MCF 10A (cell line): ENCODE data around the gene ZNF18. TPM values are rescaled to one million over a fixed set of nuclear protein-coding genes. Genes with fewer than 3 reads are reported as not detected.

ENCODE experiments used
- Bru-seq: library from RNA; stranded (reverse); fragments of 400-500 nt; gene quantifications from one replicate; lab custom pipeline; 2021; lab: Mats Ljungman, UMichigan
- BruChase-seq, 2 experiments: library from RNA; stranded (reverse); fragments of 400-500 nt; gene quantifications; one replicate each; lab custom pipeline; 2021; lab: Mats Ljungman, UMichigan
- BruUV-seq: library from RNA; stranded (reverse); fragments of 400-500 nt; replicated peaks from 2 replicates; lab custom pipeline; 2021; lab: Mats Ljungman, UMichigan
- CTCF ChIA-PET: fragments of 300-600 bp; sonication (Branson Sonifier 250); formaldehyde crosslinking; extraction: SDS; loops from one replicate; lab custom pipeline; 2021; ENCODE audit warnings: antibody characterized with exemption, inconsistent platforms; lab: Yijun Ruan, JAX
- POLR2A ChIA-PET: fragments of 300-600, 350-650 bp; sonication (Branson Sonifier 250); formaldehyde crosslinking; extraction: SDS; loops from one replicate; lab custom pipeline; 2020; ENCODE audit warnings: antibody characterized with exemption, inconsistent platforms; lab: Yijun Ruan, JAX
- DNase-seq: peaks from one replicate; pipeline ENCODE4 v3.0.0-alpha.2; 2018; ENCODE audit not compliant: unreplicated experiment
- H3K27ac Mint-ChIP-seq: one replicate; pipeline ENCODE4 v1.8.0; 2022; ENCODE audit warnings: mild to moderate bottlenecking, low read depth, mixed read lengths; ENCODE audit not compliant: unreplicated experiment
- H3K27me3 Mint-ChIP-seq: one replicate; pipeline ENCODE4 v1.8.0; 2022; ENCODE audit warnings: mixed read lengths; ENCODE audit not compliant: insufficient read depth, unreplicated experiment
- H3K36me3 Mint-ChIP-seq: one replicate; pipeline ENCODE4 v1.8.0; 2022; ENCODE audit warnings: mild to moderate bottlenecking, moderate library complexity, mixed read lengths; ENCODE audit not compliant: insufficient read depth, unreplicated experiment
- H3K4me1 Mint-ChIP-seq: one replicate; pipeline ENCODE4 v1.8.0; 2022; ENCODE audit warnings: mixed read lengths; ENCODE audit not compliant: insufficient read depth, unreplicated experiment
- H3K4me3 Mint-ChIP-seq: one replicate; pipeline ENCODE4 v1.8.0; 2022; ENCODE audit warnings: mild to moderate bottlenecking, moderate library complexity, mixed read lengths; ENCODE audit not compliant: unreplicated experiment
- H3K9me3 Mint-ChIP-seq: one replicate; pipeline ENCODE4 v1.8.0; 2022; ENCODE audit warnings: mixed read lengths; ENCODE audit not compliant: unreplicated experiment
- intact Hi-C: fragments of 100-400 bp; cut with micrococcal nuclease; formaldehyde crosslinking; loops from 2 replicates; pipeline ENCODE4 v1.14.1; 2022
- long read RNA-seq: library from polyadenylated mRNA; stranded (forward); transcript quantifications from one replicate; pipeline ENCODE4 v2.0.0, GENCODE V29; 2022
- total RNA-seq: library from RNA; stranded (reverse); gene quantifications from 2 replicates; pipeline ENCODE4 v1.2.3, GENCODE V29; 2022
- TF ChIP-seq, protein P1 (sequence below): fragments of 200-600 bp; IDR thresholded peaks from one replicate; pipeline ENCODE4 v1.8.0; 2022; ENCODE audit warnings: antibody characterized with exemption, mild to moderate bottlenecking; ENCODE audit not compliant: unreplicated experiment

The ZNF18 gene, protein sequence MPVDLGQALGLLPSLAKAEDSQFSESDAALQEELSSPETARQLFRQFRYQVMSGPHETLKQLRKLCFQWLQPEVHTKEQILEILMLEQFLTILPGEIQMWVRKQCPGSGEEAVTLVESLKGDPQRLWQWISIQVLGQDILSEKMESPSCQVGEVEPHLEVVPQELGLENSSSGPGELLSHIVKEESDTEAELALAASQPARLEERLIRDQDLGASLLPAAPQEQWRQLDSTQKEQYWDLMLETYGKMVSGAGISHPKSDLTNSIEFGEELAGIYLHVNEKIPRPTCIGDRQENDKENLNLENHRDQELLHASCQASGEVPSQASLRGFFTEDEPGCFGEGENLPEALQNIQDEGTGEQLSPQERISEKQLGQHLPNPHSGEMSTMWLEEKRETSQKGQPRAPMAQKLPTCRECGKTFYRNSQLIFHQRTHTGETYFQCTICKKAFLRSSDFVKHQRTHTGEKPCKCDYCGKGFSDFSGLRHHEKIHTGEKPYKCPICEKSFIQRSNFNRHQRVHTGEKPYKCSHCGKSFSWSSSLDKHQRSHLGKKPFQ
- total RNA-seq (4.6 and 7.3 TPM in 2 replicates), Bru-seq, nascent RNA (percentile 55 among the genes with signal in this experiment), BruChase-seq, experiment 1, labeled RNA remaining after a 6-hour chase (percentile 59 among the genes with signal in this experiment), BruChase-seq, experiment 2, labeled RNA remaining after a 2-hour chase (percentile 60 among the genes with signal in this experiment)
- long read RNA-seq, partial matches to known transcripts = 2 of 6 reads
- long read RNA-seq, other reads (novel, unspliced or antisense) = 3 of 6 reads

DNA sequence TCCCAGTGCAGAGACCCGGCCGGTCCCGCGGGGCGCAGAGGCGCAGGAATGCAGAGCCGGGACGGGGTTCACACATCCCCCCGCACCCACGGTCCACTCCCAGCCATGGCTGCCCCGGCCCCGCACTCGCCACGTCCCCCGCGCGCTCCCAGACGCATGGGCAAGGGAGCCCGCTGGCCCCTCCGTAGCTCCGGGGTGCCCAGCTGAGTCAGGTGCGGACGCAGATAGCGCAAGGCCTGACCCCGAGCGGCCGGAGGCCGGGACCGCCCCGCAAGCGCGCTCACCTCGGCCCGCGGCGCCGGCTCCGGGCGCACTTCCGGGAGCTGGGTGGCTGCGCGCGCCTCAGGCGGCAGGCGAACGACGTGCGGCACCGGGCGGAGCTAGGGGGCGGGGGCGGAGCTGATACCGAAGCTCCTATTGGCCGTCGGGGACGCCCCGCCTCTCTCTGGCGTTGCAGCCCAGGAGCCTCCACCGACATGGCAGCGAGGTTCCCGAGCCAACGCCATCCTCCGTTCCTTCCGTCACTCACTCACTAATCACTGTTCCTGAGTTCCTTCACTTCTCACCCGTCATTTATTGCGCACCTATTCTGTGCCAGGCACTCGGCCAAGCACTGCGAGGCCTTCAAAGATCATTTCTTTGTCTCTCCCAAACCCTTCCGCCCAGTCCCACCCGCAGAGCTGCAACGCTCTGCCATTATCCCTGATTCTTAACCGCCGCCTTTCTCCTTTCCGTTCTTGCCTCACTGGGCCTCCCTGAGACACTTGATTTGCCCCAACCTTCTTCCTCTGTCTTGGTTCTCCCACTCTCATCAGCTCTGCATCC, at the start of gene ZNF18:
Gene ZNF18, minus strand, starts transcription at position 329 of the 825 bp plus-strand sequence. CDS start 4,646 bp downstream, outside the sequence.
- peak within 1 kb of the TSS; percentile 82 for H3K4me3 Mint-ChIP-seq
- peak within 1 kb of the TSS; percentile 92 for H3K27ac Mint-ChIP-seq
- intact Hi-C loops = no loop called here
- TF ChIP-seq, protein P1, sequence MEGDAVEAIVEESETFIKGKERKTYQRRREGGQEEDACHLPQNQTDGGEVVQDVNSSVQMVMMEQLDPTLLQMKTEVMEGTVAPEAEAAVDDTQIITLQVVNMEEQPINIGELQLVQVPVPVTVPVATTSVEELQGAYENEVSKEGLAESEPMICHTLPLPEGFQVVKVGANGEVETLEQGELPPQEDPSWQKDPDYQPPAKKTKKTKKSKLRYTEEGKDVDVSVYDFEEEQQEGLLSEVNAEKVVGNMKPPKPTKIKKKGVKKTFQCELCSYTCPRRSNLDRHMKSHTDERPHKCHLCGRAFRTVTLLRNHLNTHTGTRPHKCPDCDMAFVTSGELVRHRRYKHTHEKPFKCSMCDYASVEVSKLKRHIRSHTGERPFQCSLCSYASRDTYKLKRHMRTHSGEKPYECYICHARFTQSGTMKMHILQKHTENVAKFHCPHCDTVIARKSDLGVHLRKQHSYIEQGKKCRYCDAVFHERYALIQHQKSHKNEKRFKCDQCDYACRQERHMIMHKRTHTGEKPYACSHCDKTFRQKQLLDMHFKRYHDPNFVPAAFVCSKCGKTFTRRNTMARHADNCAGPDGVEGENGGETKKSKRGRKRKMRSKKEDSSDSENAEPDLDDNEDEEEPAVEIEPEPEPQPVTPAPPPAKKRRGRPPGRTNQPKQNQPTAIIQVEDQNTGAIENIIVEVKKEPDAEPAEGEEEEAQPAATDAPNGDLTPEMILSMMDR = no peak
- peak; percentile 91 for DNase-seq
- H3K9me3 Mint-ChIP-seq = peaks cover 6% of the 10 kb centered on the region
- H3K36me3 Mint-ChIP-seq = peaks cover 10% of the 10 kb centered on the region
- ChIA-PET POLR2A (interaction anchor here (0.5 to 6.5 kb wide), 42 partner anchors 10 to 1410 kb away, joined by 3 to 184 read pairs (median 4); partner anchors contain the start of genes ADPRM, ELAC2, MAP2K4 and SCO1), CTCF (interaction anchor here (0.7 to 2.8 kb wide), 13 partner anchors 9 to 1122 kb away, joined by 3 to 7 read pairs (median 4); no protein-coding TSS in a partner anchor)
- H3K4me1 Mint-ChIP-seq = peaks cover 8% of the 10 kb centered on the region
- H3K27me3 Mint-ChIP-seq = no peaks in the 10 kb centered on the region
- BruUV-seq = TSS peak; percentile 55

DNA sequence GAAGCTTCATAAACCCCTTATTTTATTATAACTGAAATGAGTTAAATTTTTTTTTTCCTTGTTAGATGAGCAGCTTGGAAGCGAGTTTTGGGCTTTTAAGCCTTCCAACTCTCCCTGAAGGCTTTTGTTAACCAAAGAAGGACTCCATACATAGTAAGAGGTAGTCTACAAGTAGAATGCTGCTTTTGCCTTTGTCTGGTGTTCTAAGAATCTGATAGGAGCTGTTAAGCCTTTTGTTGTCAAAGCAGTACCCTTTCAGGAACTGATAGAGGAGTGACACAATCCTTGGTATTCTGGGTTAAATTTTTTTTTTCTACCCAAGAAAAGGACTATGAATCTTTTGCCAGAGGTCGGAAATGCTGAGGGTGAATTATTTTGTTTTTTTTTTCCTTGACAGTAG, 49.5 kb upstream of the ZNF18 start:
- ChIA-PET CTCF (interaction anchor here (0.8 to 1.5 kb wide), 2 partner anchors 15 to 50 kb away, joined by 3 to 4 read pairs; partner anchors contain the start of gene ZNF18), POLR2A (interaction anchor here (1.3 to 3.0 kb wide), 3 partner anchors 10 to 50 kb away, joined by 3 to 12 read pairs (median 9); partner anchors contain the start of gene ZNF18)
- no peak for DNase-seq
- no TSS peak for BruUV-seq
- Mint-ChIP-seq H3K4me3 (no peak overlapping the region), H3K9me3 (no peaks in the 10 kb centered on the region), H3K27ac (no peak overlapping the region), H3K36me3 (no peaks in the 10 kb centered on the region), H3K4me1 (peaks cover 44% of the 10 kb centered on the region), H3K27me3 (no peaks in the 10 kb centered on the region)
- TF ChIP-seq, protein P1 = no peak
- intact Hi-C loops = no loop called here

DNA sequence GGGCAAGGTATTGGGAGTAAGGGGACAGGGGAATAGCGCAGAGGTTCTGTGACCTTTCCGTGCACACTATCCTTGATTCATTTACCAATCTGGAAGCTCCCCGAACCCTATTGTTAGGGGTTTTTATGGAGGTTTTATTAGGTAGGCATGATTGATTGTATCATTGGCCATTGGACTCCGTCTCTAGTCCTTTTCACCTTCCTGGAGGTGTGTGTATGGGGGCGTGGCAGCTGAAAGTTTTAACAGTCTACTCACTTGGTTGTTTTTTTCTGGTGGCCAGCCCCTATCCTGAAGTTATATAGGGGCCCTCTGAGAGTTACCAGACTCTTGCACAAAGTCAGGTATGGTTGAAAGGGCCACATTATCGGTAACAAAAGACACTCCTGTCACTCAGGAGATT, 46.4 kb upstream of the ZNF18 start:
- intact Hi-C loops = no loop called here
- Mint-ChIP-seq H3K36me3 (no peaks in the 10 kb centered on the region), H3K4me1 (peaks cover 56% of the 10 kb centered on the region), H3K9me3 (no peaks in the 10 kb centered on the region), H3K27ac (no peak overlapping the region), H3K27me3 (no peaks in the 10 kb centered on the region), H3K4me3 (no peak overlapping the region)
- POLR2A ChIA-PET = interaction anchor here (0.6 to 1.5 kb wide), 3 partner anchors 13 to 23 kb away, joined by 3 to 6 read pairs (median 4); partner anchors contain the start of gene MAP2K4
- CTCF ChIA-PET = interaction anchor here (0.7 kb wide), 1 partner anchor 701 kb away, joined by 3 read pairs; no protein-coding TSS in a partner anchor
- no TSS peak for BruUV-seq
- TF ChIP-seq, protein P1 = no peak
- DNase-seq = no peak
